Glomerular endothelial cell (primary cell): ENCODE results near the gene TMTC1. TPM values are rescaled to one million over a fixed set of nuclear protein-coding genes. Genes with fewer than 3 reads are reported as not detected.

Experiments used
- DNase-seq: peaks from one replicate; pipeline ENCODE4 v3.0.0-alpha.2; 2011; ENCODE audit warnings: low read depth, low spot score; ENCODE audit errors: extremely low read depth
- total RNA-seq: library from RNA; depleted of rRNA; stranded (reverse); fragments of >200 nt; gene quantifications from 2 replicates; pipeline ENCODE4 v1.2.3, GENCODE V29; 2015

TMTC1 gene
- total RNA-seq, 1 donor from 2014 or later, result 4.7 TPM

GRCh38 chr12:29713729-29714128, 70.0 kb downstream of the TMTC1 start:
- DNase-seq, result no peak

- no peak for DNase-seq
Observed at GRCh38 chr12:29711381-29711780, 72.4 kb downstream of the TMTC1 start.

- no peak for DNase-seq
Observed at GRCh38 chr12:29710104-29710503, 73.6 kb downstream of the TMTC1 start.

- DNase-seq, result no peak
Observed at GRCh38 chr12:29709496-29710040, 74.2 kb downstream of the TMTC1 start.

GRCh38 chr12:29709054-29709453, 74.7 kb downstream of the TMTC1 start:
- no peak for DNase-seq

- no peak for DNase-seq
Observed at GRCh38 chr12:29707846-29708245, 75.9 kb downstream of the TMTC1 start.

- DNase-seq, result no peak
Observed at GRCh38 chr12:29706311-29706710, 77.4 kb downstream of the TMTC1 start.

GRCh38 chr12:29703528-29703927, 80.2 kb downstream of the TMTC1 start:
- DNase-seq, result no peak

- DNase-seq, result no peak
Observed at GRCh38 chr12:29702972-29703371, 80.8 kb downstream of the TMTC1 start.

GRCh38 chr12:29702222-29702621, 81.5 kb downstream of the TMTC1 start:
- DNase-seq, result no peak

- no peak for DNase-seq
Observed at GRCh38 chr12:29700761-29701481, 82.8 kb downstream of the TMTC1 start.

GRCh38 chr12:29698756-29699155, 85.0 kb downstream of the TMTC1 start:
- no peak for DNase-seq

GRCh38 chr12:29695800-29696199, 87.9 kb downstream of the TMTC1 start:
- DNase-seq, result no peak

- DNase-seq, result no peak
Observed at GRCh38 chr12:29695026-29695425, 88.7 kb downstream of the TMTC1 start.

- DNase-seq, result no peak
Observed at GRCh38 chr12:29694002-29694401, 89.7 kb downstream of the TMTC1 start.

- no peak for DNase-seq
Observed at GRCh38 chr12:29692237-29692636, 91.5 kb downstream of the TMTC1 start.

- no peak for DNase-seq
Observed at GRCh38 chr12:29691161-29691854, 92.4 kb downstream of the TMTC1 start.

- DNase-seq, result no peak
Observed at GRCh38 chr12:29690728-29691127, 93.0 kb downstream of the TMTC1 start.

- no peak for DNase-seq
Observed at GRCh38 chr12:29688914-29689313, 94.8 kb downstream of the TMTC1 start.

GRCh38 chr12:29682088-29682487, 101.7 kb downstream of the TMTC1 start:
- DNase-seq, result no peak

- DNase-seq, result no peak
Observed at GRCh38 chr12:29681370-29681769, 102.4 kb downstream of the TMTC1 start.

- DNase-seq, result no peak
Observed at GRCh38 chr12:29676676-29677075, 107.1 kb downstream of the TMTC1 start.
